A673 (cell line): ENCODE data around the gene TNPO2. TPM values are rescaled to one million over a fixed set of nuclear protein-coding genes. Genes with fewer than 3 reads are reported as not detected.
"Not testable (repeated sequence)": the region's sequence is repeated elsewhere in the genome, so short reads cannot be mapped to it uniquely, and the experiment has no call there.

Experiments used
- BruUV-seq: library from RNA; stranded (reverse); fragments of 400-500 nt; replicated peaks from 2 replicates; lab custom pipeline; 2021; lab: Mats Ljungman, UMichigan
- CTCF ChIA-PET: fragments of 300-600 bp; sonication (Branson Sonifier 250); formaldehyde crosslinking; loops from one replicate; lab custom pipeline; 2022; ENCODE audit warnings: antibody characterized with exemption; lab: Charles Lee
- POLR2A ChIA-PET: fragments of 300-600 bp; sonication (Branson Sonifier 250); formaldehyde crosslinking; loops from one replicate; lab custom pipeline; 2022; ENCODE audit warnings: antibody characterized with exemption; ENCODE audit not compliant: low non-redundant PET; lab: Charles Lee
- DNase-seq: peaks from one replicate; pipeline ENCODE4 v3.0.0-alpha.2; 2015; ENCODE audit warnings: low spot score
- H3K27ac ChIP-seq: fragments of 200-600 bp; sonication (generic); 2 replicates; pipeline ENCODE4 v1.5.1; 2016; ENCODE audit warnings: mixed run types, low read depth, mild to moderate bottlenecking, mixed read lengths, antibody characterized with exemption, low read length; ENCODE audit not compliant: poor library complexity, severe bottlenecking
- H3K27me3 ChIP-seq: fragments of 200-600 bp; sonication (generic); replicated peaks from 2 replicates; pipeline ENCODE4 v1.6.1; 2017; ENCODE audit warnings: mixed run types, low read depth, mild to moderate bottlenecking, mixed read lengths, antibody characterized with exemption, low read length; ENCODE audit not compliant: insufficient read depth, poor library complexity
- H3K36me3 ChIP-seq: fragments of 200-600 bp; sonication (generic); 2 replicates; pipeline ENCODE4 v1.6.1; 2016; ENCODE audit warnings: mixed run types, mild to moderate bottlenecking, mixed read lengths, antibody characterized with exemption, low read length; ENCODE audit not compliant: insufficient read depth, poor library complexity, severe bottlenecking
- H3K4me1 ChIP-seq: fragments of 200-600 bp; sonication (generic); 2 replicates; pipeline ENCODE4 v1.6.1; 2017; ENCODE audit warnings: mixed run types, mild to moderate bottlenecking, mixed read lengths, antibody characterized with exemption, low read length; ENCODE audit not compliant: insufficient read depth, poor library complexity, severe bottlenecking
- H3K4me3 ChIP-seq: fragments of 200-600 bp; sonication (generic); 2 replicates; pipeline ENCODE4 v1.5.1; 2016; ENCODE audit warnings: low read depth, mixed run types, mild to moderate bottlenecking, mixed read lengths, low read length; ENCODE audit not compliant: poor library complexity, severe bottlenecking
- H3K9me3 ChIP-seq: fragments of 200-600 bp; sonication (generic); 2 replicates; pipeline ENCODE4 v1.6.1; 2016; ENCODE audit warnings: mixed run types, low read depth, mild to moderate bottlenecking, mixed read lengths, antibody characterized with exemption, low read length; ENCODE audit not compliant: poor library complexity, severe bottlenecking
- EZH2 ChIP-seq: fragments of 200-600 bp; sonication (generic); IDR thresholded peaks from 2 replicates; pipeline ENCODE4 v1.6.1; 2017; ENCODE audit warnings: borderline replicate concordance, low read depth, mild to moderate bottlenecking, mixed read lengths, antibody characterized with exemption, low read length; ENCODE audit not compliant: poor library complexity, severe bottlenecking
- intact Hi-C: fragments of 100-400 bp; cut with micrococcal nuclease; formaldehyde crosslinking; loops from one replicate; pipeline ENCODE4 v1.10.0; 2022; ENCODE audit not compliant: unreplicated experiment
- total RNA-seq: library from RNA; stranded (reverse); gene quantifications from 2 replicates; pipeline ENCODE4 v1.2.3, GENCODE V29; 2021
- TF ChIP-seq, protein P1 (sequence below): fragments of 300-800, 200-600 bp; sonication (generic); conservative IDR thresholded peaks from 2 replicates; pipeline ENCODE4 v1.5.1; 2017; ENCODE audit warnings: low read depth, mild to moderate bottlenecking, antibody characterized with exemption, low read length, moderate library complexity, mixed read lengths

Gene TNPO2
- total RNA-seq, 1 experiment from 2014 or later, result 150 TPM

DNA sequence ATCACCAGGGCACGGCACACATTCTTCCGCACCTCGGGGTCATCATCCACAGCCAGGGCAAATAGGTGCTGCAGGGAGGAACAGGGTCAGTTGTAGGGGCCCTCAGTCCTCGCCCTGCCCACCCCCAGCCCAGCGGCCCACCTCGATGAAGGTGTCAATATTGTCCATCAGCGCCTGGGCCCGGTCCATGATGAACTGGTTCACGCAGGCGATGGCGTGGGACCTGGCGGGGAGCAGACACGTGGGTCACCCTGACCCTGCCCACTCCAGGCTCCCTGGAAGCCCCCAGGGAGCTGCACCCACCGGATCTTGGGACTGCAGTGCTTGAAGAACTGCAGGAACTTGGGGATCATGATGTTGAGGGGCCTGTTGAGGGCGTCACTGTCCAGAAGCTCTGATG is 8.6 kb downstream of the TNPO2 start:
- intact Hi-C loops, result no loop called here
- H3K27ac ChIP-seq, result no peak overlapping the region
- TF ChIP-seq, protein P1, sequence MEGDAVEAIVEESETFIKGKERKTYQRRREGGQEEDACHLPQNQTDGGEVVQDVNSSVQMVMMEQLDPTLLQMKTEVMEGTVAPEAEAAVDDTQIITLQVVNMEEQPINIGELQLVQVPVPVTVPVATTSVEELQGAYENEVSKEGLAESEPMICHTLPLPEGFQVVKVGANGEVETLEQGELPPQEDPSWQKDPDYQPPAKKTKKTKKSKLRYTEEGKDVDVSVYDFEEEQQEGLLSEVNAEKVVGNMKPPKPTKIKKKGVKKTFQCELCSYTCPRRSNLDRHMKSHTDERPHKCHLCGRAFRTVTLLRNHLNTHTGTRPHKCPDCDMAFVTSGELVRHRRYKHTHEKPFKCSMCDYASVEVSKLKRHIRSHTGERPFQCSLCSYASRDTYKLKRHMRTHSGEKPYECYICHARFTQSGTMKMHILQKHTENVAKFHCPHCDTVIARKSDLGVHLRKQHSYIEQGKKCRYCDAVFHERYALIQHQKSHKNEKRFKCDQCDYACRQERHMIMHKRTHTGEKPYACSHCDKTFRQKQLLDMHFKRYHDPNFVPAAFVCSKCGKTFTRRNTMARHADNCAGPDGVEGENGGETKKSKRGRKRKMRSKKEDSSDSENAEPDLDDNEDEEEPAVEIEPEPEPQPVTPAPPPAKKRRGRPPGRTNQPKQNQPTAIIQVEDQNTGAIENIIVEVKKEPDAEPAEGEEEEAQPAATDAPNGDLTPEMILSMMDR, result no peak
- no peak for TF ChIP-seq EZH2
- H3K27me3 ChIP-seq, result no peaks in the 10 kb centered on the region
- ChIA-PET CTCF (no interaction called here), POLR2A (no interaction called here)
- no TSS peak for BruUV-seq
- no peaks in the 10 kb centered on the region for H3K9me3 ChIP-seq
- peaks cover under 1% of the 10 kb centered on the region for H3K4me1 ChIP-seq
- DNase-seq, result no peak
- no peak overlapping the region for H3K4me3 ChIP-seq
- peaks cover 85% of the 10 kb centered on the region for H3K36me3 ChIP-seq

DNA sequence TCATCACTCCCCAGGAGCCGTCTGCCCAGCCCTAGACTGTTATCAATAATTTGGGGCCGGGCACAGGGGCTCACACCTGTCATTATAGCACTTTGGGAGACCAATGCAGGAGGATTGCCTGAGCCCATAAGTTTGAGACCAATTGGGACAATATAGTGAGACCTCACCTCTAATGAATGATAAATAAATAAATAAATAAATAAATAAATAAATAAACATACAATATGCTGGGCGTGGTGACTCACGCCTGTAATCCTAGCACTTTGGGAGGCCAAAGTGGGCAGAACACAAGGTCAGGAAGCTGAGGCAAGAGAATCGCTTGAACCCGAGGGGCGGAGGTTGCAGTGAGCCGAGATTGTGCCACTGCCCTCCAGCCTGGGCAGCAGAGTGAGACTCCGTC is 10.4 kb downstream of the TNPO2 start:
- CTCF ChIA-PET, H3K27me3 ChIP-seq, H3K27ac ChIP-seq, intact Hi-C loops, H3K4me3 ChIP-seq, H3K9me3 ChIP-seq, POLR2A ChIA-PET, BruUV-seq, H3K4me1 ChIP-seq, DNase-seq: not testable (repeated sequence)
- H3K36me3 ChIP-seq, result peaks cover 85% of the 10 kb centered on the region

DNA sequence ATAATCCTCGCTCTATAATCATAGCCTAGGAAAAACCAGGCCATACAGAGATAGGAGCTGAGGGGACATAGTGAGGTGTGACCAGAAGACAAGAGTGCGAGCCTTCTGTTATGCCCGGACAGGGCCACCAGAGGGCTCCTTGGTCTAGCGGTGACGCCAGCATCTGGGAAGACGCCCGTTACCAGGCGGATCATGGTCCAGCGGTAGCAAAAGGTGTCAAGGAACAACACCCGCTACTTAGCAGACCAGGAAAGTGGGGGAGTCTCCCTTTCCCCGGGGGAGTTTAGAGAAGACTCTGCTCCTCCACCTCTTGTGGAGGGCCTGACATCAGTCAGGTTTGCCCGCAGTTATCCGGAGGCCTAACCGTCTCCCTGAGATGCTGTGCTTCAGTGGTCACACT is 11.7 kb downstream of the TNPO2 start:
- H3K27me3 ChIP-seq, CTCF ChIA-PET, BruUV-seq, H3K9me3 ChIP-seq, POLR2A ChIA-PET, H3K4me3 ChIP-seq, H3K27ac ChIP-seq, H3K4me1 ChIP-seq, DNase-seq, intact Hi-C loops: not testable (repeated sequence)
- H3K36me3 ChIP-seq, result peaks cover 88% of the 10 kb centered on the region
- TF ChIP-seq, protein P1, result 0 out of 2 replicates have a peak, but pooled peaks have one; percentile 25

DNA sequence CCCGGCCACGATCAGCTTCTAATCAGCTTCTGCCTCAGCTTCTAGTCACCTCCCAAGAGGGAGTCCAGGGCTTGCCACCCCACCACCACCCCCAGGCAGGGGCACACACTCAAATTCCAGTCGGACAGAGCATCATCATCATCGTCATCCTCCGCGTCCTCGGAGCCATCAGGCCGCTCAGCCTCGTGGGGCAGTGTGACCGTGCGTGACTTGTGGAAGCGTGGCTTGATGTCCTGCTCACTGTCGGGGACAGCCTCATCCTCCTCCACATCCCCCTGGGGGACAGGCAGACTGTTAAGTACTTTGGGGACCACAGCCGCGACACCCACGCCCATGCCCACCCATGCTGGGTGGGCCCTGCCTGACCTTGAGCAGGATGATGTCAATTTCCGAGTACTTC is 12.5 kb downstream of the TNPO2 start:
- H3K36me3 ChIP-seq, result peaks cover 91% of the 10 kb centered on the region
- intact Hi-C loops, result no loop called here
- H3K4me1 ChIP-seq, result no peaks in the 10 kb centered on the region
- ChIA-PET POLR2A (interaction anchor here (0.9 kb wide), 1 partner anchor 15 kb away, joined by 3 read pairs; the partner anchor contains the start of gene FBXW9), CTCF (no interaction called here)
- no TSS peak for BruUV-seq
- no peaks in the 10 kb centered on the region for H3K9me3 ChIP-seq
- no peak overlapping the region for H3K4me3 ChIP-seq
- H3K27ac ChIP-seq, result no peak overlapping the region
- H3K27me3 ChIP-seq, result no peaks in the 10 kb centered on the region
- TF ChIP-seq EZH2, result no peak
- TF ChIP-seq, protein P1, result no peak
- DNase-seq, result no peak
